Upper lobe of right lung (tissue), 1 donor: ENCODE results near the gene PIP5K1C. TPM values are rescaled to one million over a fixed set of nuclear protein-coding genes. Genes with fewer than 3 reads are reported as not detected.

Source experiments
- ATAC-seq: fragments of 200-7000 bp; cut with Tn5 transposase; one replicate; pipeline ENCODE4 v1.9.1; 2020; ENCODE audit warnings: mild to moderate bottlenecking, moderate library complexity
- DNase-seq: peaks from one replicate; pipeline ENCODE4 v3.0.0-alpha.2; 2020
- H3K27ac ChIP-seq: fragments of 200-600 bp; one replicate; pipeline ENCODE4 v1.8.0; 2022
- H3K27me3 ChIP-seq: fragments of 200-600 bp; one replicate; pipeline ENCODE4 v1.8.0; 2022; ENCODE audit warnings: mild to moderate bottlenecking
- H3K36me3 ChIP-seq: fragments of 200-600 bp; one replicate; pipeline ENCODE4 v1.8.0; 2022
- H3K4me1 ChIP-seq: fragments of 200-600 bp; one replicate; pipeline ENCODE4 v1.8.0; 2022
- H3K4me3 ChIP-seq: fragments of 200-600 bp; one replicate; pipeline ENCODE4 v1.8.0; 2022; ENCODE audit warnings: mild to moderate bottlenecking
- H3K9me3 ChIP-seq: fragments of 200-600 bp; one replicate; pipeline ENCODE4 v1.8.0; 2022
- intact Hi-C: fragments of 100-400 bp; cut with DNase I; formaldehyde crosslinking; loops from one replicate; pipeline ENCODE4 v1.11.0; 2022
- total RNA-seq: library from RNA; stranded (reverse); fragmentation: NEBNext Ultra II Directional; extraction: Animal tissue kit (Norgen Biotek cat#: 25700); gene quantifications from one replicate; pipeline ENCODE4 v1.2.1, GENCODE V29; 2021
- TF ChIP-seq, protein P1 (sequence below): fragments of 200-600 bp; IDR thresholded peaks from one replicate; pipeline ENCODE4 v1.8.0; 2022; ENCODE audit warnings: antibody characterized with exemption
- donor health status: DM: no; HTN: yes; CAD: no; lungs with severe emphysema.

Gene PIP5K1C
- total RNA-seq, 1 donor from 2014 or later: 42.1 TPM

DNA sequence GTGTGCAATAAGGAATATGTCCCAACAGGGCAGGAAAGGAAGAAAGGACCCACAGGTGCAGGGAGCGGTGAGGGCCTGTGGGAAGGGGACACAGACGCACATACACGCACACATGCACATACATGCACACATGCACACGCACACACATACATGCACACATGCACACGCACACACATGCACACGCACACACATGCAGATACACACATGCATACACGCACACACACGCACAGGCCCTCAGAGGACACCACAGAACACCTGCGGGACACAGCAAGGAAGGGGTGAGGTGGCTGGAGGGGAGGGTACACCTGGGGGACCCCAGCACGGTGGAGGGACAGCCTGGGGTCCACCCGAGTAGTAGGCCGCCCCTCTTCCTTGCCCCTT is 12.9 kb downstream of the PIP5K1C start:
- Histone ChIP-seq H3K9me3 (no peaks in the 10 kb centered on the region), H3K27me3 (no peaks in the 10 kb centered on the region), H3K36me3 (no peaks in the 10 kb centered on the region), H3K4me3 (no peak overlapping the region), H3K27ac (no peak overlapping the region), H3K4me1 (peaks cover 14% of the 10 kb centered on the region)
- intact Hi-C loops: no loop called here
- no peak for DNase-seq
- ATAC-seq: no peak
- TF ChIP-seq, protein P1, sequence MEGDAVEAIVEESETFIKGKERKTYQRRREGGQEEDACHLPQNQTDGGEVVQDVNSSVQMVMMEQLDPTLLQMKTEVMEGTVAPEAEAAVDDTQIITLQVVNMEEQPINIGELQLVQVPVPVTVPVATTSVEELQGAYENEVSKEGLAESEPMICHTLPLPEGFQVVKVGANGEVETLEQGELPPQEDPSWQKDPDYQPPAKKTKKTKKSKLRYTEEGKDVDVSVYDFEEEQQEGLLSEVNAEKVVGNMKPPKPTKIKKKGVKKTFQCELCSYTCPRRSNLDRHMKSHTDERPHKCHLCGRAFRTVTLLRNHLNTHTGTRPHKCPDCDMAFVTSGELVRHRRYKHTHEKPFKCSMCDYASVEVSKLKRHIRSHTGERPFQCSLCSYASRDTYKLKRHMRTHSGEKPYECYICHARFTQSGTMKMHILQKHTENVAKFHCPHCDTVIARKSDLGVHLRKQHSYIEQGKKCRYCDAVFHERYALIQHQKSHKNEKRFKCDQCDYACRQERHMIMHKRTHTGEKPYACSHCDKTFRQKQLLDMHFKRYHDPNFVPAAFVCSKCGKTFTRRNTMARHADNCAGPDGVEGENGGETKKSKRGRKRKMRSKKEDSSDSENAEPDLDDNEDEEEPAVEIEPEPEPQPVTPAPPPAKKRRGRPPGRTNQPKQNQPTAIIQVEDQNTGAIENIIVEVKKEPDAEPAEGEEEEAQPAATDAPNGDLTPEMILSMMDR: no peak

DNA sequence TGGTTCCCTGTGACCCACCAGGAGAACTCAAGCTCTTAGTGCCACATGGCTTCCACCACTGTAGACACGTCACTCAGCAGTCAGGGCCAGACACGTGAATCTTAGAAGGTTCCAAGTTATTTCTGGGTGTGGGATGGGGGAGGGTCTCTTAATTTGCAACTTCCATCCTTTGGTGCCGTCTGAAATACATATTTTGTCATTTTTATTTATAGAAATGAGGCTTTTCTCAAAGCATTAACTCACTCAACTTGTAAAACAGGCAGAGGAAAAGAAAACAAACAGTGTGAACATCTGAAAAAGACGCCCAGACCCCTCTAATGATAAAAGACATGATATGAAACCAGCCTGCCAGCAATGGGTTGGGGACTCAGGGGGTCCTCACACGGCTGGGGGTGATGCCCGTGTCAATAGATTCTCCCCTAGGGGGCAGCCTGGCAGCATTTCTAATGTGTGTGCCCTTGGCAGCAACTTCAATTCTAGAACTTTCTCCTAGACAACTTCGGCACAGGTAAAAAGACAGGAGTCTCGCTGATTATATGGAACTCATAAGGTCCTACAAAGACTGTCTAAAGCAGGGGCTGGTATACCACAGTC is 15.4 kb downstream of the PIP5K1C start:
- Histone ChIP-seq H3K4me1 (peaks cover 14% of the 10 kb centered on the region), H3K9me3 (no peaks in the 10 kb centered on the region), H3K27me3 (no peaks in the 10 kb centered on the region), H3K27ac (no peak overlapping the region), H3K4me3 (no peak overlapping the region), H3K36me3 (no peaks in the 10 kb centered on the region)
- TF ChIP-seq, protein P1: no peak
- ATAC-seq: no peak
- intact Hi-C loops: no loop called here
- no peak for DNase-seq

DNA sequence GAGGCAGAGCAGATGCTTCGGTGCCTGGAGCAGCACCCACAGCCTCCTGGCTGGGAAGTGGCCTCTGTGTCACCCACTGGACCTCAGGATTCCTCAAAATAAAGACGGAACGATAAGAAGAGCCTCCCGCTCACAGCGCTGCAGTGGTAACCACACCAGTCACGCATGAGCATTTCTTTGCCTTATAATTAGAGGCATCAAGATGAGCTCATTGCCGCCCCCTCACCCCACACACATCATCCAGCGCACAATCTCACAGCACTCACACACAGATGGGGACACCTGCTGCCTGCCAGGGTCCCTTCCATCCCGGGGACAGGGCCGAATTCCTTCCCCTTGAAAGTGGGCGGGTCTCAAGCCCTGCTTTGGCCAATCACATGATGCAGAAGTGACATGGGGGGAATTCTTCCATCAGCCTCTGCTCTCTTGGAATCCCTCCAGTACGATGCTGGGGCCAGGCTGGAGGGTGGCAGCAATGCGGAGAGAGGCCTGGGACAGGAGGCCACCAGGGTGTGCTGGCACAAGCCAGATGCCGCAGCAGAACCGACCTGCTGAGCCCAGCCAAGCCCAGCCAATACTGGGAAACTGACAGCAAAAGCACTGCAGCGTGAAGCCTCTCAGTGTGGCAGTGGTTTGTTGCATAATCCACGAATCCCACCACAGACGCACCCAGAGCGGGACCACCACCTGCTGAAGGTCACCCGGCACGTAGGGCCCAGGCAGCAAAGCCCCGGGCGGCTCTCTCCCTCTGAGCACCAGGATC is 16.0 kb downstream of the PIP5K1C start:
- DNase-seq (no peak), ATAC-seq (no peak)
- Histone ChIP-seq H3K9me3 (no peaks in the 10 kb centered on the region), H3K27ac (no peak overlapping the region), H3K4me1 (peaks cover 14% of the 10 kb centered on the region), H3K36me3 (no peaks in the 10 kb centered on the region), H3K27me3 (no peaks in the 10 kb centered on the region), H3K4me3 (no peak overlapping the region)
- intact Hi-C loops: no loop called here
- TF ChIP-seq, protein P1: no peak

DNA sequence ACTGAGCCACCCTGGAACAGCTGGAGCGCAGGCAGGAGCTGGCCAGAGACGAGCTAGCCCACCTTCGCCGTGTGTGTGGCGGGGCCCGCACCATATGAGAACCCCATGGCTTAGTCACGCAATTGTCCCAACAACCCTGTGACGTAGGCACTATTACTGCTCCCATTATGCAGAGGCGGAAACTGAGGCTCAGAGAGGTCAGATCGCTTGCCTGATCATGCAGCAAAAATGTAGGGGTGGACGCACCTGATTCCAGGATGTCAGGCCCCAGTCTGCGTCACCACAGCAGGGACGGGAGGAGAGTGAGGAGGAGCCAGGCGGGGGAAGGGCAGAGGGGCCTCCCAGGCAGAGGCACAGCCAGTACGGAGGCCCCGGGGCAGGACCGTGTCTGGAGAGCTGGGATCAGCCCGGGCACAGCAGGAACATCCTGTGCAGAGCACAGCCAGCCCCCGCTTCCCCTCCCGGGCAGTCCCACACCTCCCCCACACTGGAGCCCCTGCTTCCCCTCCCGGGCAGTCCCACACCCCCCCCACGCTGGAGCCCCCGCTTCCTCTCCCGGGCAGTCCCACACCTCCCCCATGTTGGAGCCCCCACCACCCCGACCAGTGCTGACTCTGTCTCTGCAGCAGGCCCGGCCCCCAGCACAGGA is 16.7 kb downstream of the PIP5K1C start:
- ATAC-seq (peak; percentile 54), DNase-seq (no peak)

DNA sequence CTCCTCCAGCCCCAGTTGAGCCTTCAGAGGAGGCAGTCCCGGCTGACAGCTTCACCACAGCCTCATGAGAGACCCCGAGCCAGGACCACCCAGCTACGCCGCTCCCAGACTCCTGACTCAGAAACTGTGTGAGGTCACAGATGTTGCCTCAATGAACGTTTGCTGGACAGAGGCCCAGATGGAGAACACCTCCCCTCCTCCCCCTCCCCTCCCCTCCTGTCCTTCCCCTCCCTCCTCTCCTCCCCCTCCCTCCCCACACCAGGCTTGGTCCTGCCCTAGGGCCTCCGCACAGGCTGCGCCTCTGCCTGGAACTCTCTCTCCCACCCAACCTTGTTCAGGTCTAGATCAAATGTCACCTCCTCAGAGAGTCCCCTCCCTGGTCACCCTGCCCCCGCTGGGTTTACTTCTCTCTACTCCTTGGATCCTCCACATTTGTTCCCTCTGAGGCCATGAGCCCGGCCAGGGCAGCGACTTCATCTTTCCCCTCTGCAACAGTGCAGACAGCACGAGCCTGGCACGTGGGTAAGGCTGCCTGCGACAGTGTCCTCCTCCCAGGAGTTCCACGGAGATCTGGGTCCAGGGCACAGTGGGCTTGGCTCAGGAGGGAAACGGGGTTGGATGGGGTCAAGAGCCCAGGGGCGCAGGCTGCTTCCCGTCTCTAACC is 17.4 kb downstream of the PIP5K1C start:
- Histone ChIP-seq H3K36me3 (no peaks in the 10 kb centered on the region), H3K27me3 (no peaks in the 10 kb centered on the region), H3K4me1 (peaks cover 8% of the 10 kb centered on the region), H3K9me3 (no peaks in the 10 kb centered on the region), H3K27ac (no peak overlapping the region), H3K4me3 (no peak overlapping the region)
- intact Hi-C loops: no loop called here
- DNase-seq (no peak), ATAC-seq (no peak)
- TF ChIP-seq, protein P1: no peak

More for the DNA sequence above, 16.7 kb downstream of the PIP5K1C start:
- no peak overlapping the region for H3K27ac ChIP-seq
- intact Hi-C loops: no loop called here
- no peaks in the 10 kb centered on the region for H3K9me3 ChIP-seq
- peaks cover 14% of the 10 kb centered on the region for H3K4me1 ChIP-seq
- no peaks in the 10 kb centered on the region for H3K27me3 ChIP-seq
- TF ChIP-seq, protein P1: no peak
- H3K36me3 ChIP-seq: no peaks in the 10 kb centered on the region
- no peak overlapping the region for H3K4me3 ChIP-seq
